H1 (cell line): ENCODE results near the gene HSPB1. TPM values are rescaled to one million over a fixed set of nuclear protein-coding genes. Genes with fewer than 3 reads are reported as not detected.
"Not testable (repeated sequence)": the region's sequence is repeated elsewhere in the genome, so short reads cannot be mapped to it uniquely, and the experiment has no call there.

ENCODE experiments used
- CTCF ChIA-PET: fragments of 300-600 bp; sonication (Branson Sonifier 250); formaldehyde crosslinking; loops from one replicate; lab custom pipeline; 2021; ENCODE audit not compliant: partially characterized antibody; lab: Charles Lee
- POLR2A ChIA-PET: fragments of 300-600 bp; sonication (Branson Sonifier 250); formaldehyde crosslinking; loops from one replicate; lab custom pipeline; 2021; ENCODE audit warnings: inconsistent platforms; ENCODE audit not compliant: partially characterized antibody; lab: Charles Lee
- DNase-seq, 2 experiments: peaks; one replicate each; pipeline versions ENCODE4 v3.0.0 to v3.0.0-alpha.2; 2010 to 2022; ENCODE audit warnings: low spot score in 2 of 2, low read depth in 1 of 2, mixed read lengths in 1 of 2
- FAIRE-seq: peaks from 2 replicates; lab custom pipeline; 2011; peaks lifted over from hg19 to GRCh38; lab: Jason Lieb, UNC
- H2AFZ ChIP-seq: 2 replicates; pipeline ENCODE4 v1.8.1; 2012; ENCODE audit warnings: low read length, inconsistent platforms
- H2AK5ac ChIP-seq: 2 replicates; pipeline ENCODE4 v1.6.1; 2013; ENCODE audit warnings: low read depth, low read length
- H2BK120ac ChIP-seq: replicated peaks from 2 replicates; pipeline ENCODE3; 2013; ENCODE audit warnings: low read depth, low read length, inconsistent platforms
- H2BK12ac ChIP-seq: 2 replicates; pipeline ENCODE4 v1.6.1; 2013; ENCODE audit warnings: low read depth, low read length
- H2BK15ac ChIP-seq: 2 replicates; pipeline ENCODE4 v1.6.1; 2013; ENCODE audit warnings: low read length
- H2BK20ac ChIP-seq: 2 replicates; pipeline ENCODE4 v1.6.1; 2013; ENCODE audit warnings: low read length
- H2BK5ac ChIP-seq: 2 replicates; pipeline ENCODE4 v1.6.1; 2013; ENCODE audit warnings: low read depth, low read length
- H3K14ac ChIP-seq: 2 replicates; pipeline ENCODE4 v1.6.1; 2013; ENCODE audit warnings: inconsistent platforms; ENCODE audit not compliant: insufficient read length
- H3K18ac ChIP-seq: 2 replicates; pipeline ENCODE4 v1.6.1; 2013; ENCODE audit warnings: low read length; ENCODE audit errors: extremely low read depth
- H3K23ac ChIP-seq: 2 replicates; pipeline ENCODE4 v1.6.1; 2013; ENCODE audit warnings: inconsistent platforms; ENCODE audit not compliant: insufficient read length
- H3K23me2 ChIP-seq: 2 replicates; pipeline ENCODE4 v1.6.1; 2013; ENCODE audit warnings: low read depth, low read length
- H3K27ac ChIP-seq: 2 replicates; pipeline ENCODE4 v1.6.1; 2011; ENCODE audit warnings: low read depth, low read length, inconsistent platforms
- H3K27me3 ChIP-seq, 4 experiments: replicated peaks in 1 of 4; 1 replicate in 1 of 4; 2 replicates in 3 of 4; pipeline versions ENCODE4 v1.6.1 to v1.8.1; 2011 to 2013; ENCODE audit warnings: low read length in 3 of 4, mild to moderate bottlenecking in 3 of 4, inconsistent platforms in 2 of 4, mixed read lengths in 2 of 4, moderate library complexity in 1 of 4; ENCODE audit not compliant: control insufficient read depth in 3 of 4, insufficient read depth in 3 of 4; ENCODE audit errors: extremely low read depth in 1 of 4
- H3K36me3 ChIP-seq, 4 experiments: 2 replicates each; pipeline versions ENCODE4 v1.6.1 to v1.8.1; 2011 to 2013; ENCODE audit warnings: mild to moderate bottlenecking in 4 of 4, low read length in 3 of 4, moderate library complexity in 2 of 4, control low read depth in 1 of 4, inconsistent platforms in 1 of 4; ENCODE audit not compliant: insufficient read depth in 4 of 4, control insufficient read depth in 2 of 4
- H3K4ac ChIP-seq: replicated peaks from 2 replicates; pipeline ENCODE3; 2013; ENCODE audit warnings: low read length, low read depth, mixed read lengths, inconsistent platforms; ENCODE audit not compliant: insufficient read length
- H3K4me1 ChIP-seq, 4 experiments: replicated peaks in 1 of 4; 1 replicate in 1 of 4; 2 replicates in 3 of 4; pipeline versions ENCODE4 v1.6.1 to v1.8.1; 2011 to 2013; ENCODE audit warnings: low read length in 3 of 4, inconsistent platforms in 2 of 4, mixed read lengths in 1 of 4; ENCODE audit not compliant: insufficient read depth in 4 of 4, control insufficient read depth in 3 of 4
- H3K4me2 ChIP-seq, 2 experiments: 2 replicates each; pipeline versions ENCODE4 v1.6.1 to v1.8.1; 2011 to 2013; ENCODE audit warnings: low read depth in 2 of 2, low read length in 2 of 2, control low read depth in 1 of 2, inconsistent platforms in 1 of 2, mild to moderate bottlenecking in 1 of 2; ENCODE audit not compliant: insufficient read depth in 1 of 2
- H3K4me3 ChIP-seq, 4 experiments: fragments of 200-600, 300-600 bp in 1 of 4; sonication (generic), shearing (Covaris generic), sonication (Bioruptor Twin) in 1 of 4; 2 replicates each; pipeline versions ENCODE4 v1.5.1 to v1.8.1; 2011 to 2016; ENCODE audit warnings: low read length in 4 of 4, low read depth in 3 of 4, control low read depth in 2 of 4, inconsistent platforms in 2 of 4, mild to moderate bottlenecking in 2 of 4, mixed read lengths in 1 of 4, moderate library complexity in 1 of 4; ENCODE audit not compliant: insufficient read depth in 2 of 4; ENCODE audit errors: extremely low read depth in 1 of 4
- H3K56ac ChIP-seq: replicated peaks from 2 replicates; pipeline ENCODE3; 2013; ENCODE audit warnings: low read depth, mild to moderate bottlenecking, mixed read lengths, low read length, inconsistent platforms; ENCODE audit not compliant: insufficient read length
- H3K79me1 ChIP-seq: 2 replicates; pipeline ENCODE4 v1.6.1; 2013; ENCODE audit warnings: low read depth, low read length, control low read depth
- H3K79me2 ChIP-seq, 2 experiments: 2 replicates each; pipeline versions ENCODE4 v1.6.1 to v1.8.1; 2012 to 2013; ENCODE audit warnings: low read length in 2 of 2, mild to moderate bottlenecking in 2 of 2, inconsistent platforms in 1 of 2; ENCODE audit not compliant: insufficient read depth in 2 of 2, control insufficient read depth in 1 of 2
- H3K9ac ChIP-seq, 4 experiments: replicated peaks in 1 of 4; 1 replicate in 1 of 4; 2 replicates in 3 of 4; pipeline versions ENCODE4 v1.6.1 to v1.8.1; 2011 to 2013; ENCODE audit warnings: low read depth in 3 of 4, low read length in 3 of 4, control low read depth in 2 of 4, mild to moderate bottlenecking in 2 of 4, moderate library complexity in 2 of 4, inconsistent platforms in 1 of 4; ENCODE audit errors: extremely low read depth in 1 of 4
- H3K9me3 ChIP-seq, 2 experiments: 2 replicates each; pipeline versions ENCODE4 v1.6.1 to v1.8.1; 2012 to 2013; ENCODE audit warnings: mild to moderate bottlenecking in 2 of 2, moderate library complexity in 2 of 2, control low read depth in 1 of 2, inconsistent platforms in 1 of 2, low read depth in 1 of 2, low read length in 1 of 2, mixed read lengths in 1 of 2; ENCODE audit not compliant: insufficient read depth in 2 of 2
- H4K20me1 ChIP-seq, 2 experiments: replicated peaks in 1 of 2; 2 replicates each; pipeline versions ENCODE3 to v1.8.1; 2011 to 2013; ENCODE audit warnings: inconsistent platforms in 2 of 2, low read length in 2 of 2, mild to moderate bottlenecking in 1 of 2; ENCODE audit not compliant: insufficient read depth in 2 of 2, control insufficient read depth in 1 of 2
- H4K5ac ChIP-seq: 2 replicates; pipeline ENCODE4 v1.6.1; 2013; ENCODE audit warnings: low read length, low read depth, mixed read lengths, inconsistent platforms; ENCODE audit not compliant: insufficient read length
- H4K8ac ChIP-seq: 2 replicates; pipeline ENCODE4 v1.8.0; 2013; ENCODE audit warnings: mild to moderate bottlenecking, moderate library complexity, low read length, inconsistent platforms; ENCODE audit not compliant: insufficient read depth; ENCODE audit errors: extremely low read depth
- H4K91ac ChIP-seq: replicated peaks from 2 replicates; pipeline ENCODE3; 2013; ENCODE audit warnings: low read length, mixed read lengths, inconsistent platforms; ENCODE audit not compliant: insufficient read length
- WGBS, 2 experiments: shearing (Covaris generic) in 1 of 2; methylation state at CpG; one replicate each; pipeline versions ENCODE4 v1.1.6 to v1.1.7; 2013 to 2015; ENCODE audit warnings: low lambda C conversion rate in 2 of 2, mixed read lengths in 2 of 2, inconsistent platforms in 1 of 2, low coverage in 1 of 2, missing lambda C conversion rate in 1 of 2; ENCODE audit not compliant: insufficient replicate concordance in 2 of 2, insufficient coverage in 1 of 2, insufficient read length in 1 of 2; ENCODE audit errors: extremely low coverage in 1 of 2, missing lambda C conversion rate in 1 of 2; 5-methylcytosine and 5-hydroxymethylcytosine counted together
- polyA plus RNA-seq, 7 experiments: library from polyadenylated mRNA; depleted of rRNA in 3 of 7; stranded (reverse) in 5 of 7; unstranded in 2 of 7; fragments of >200 nt in 5 of 7; fragments of 200-250 nt in 2 of 7; gene quantifications; 1 replicate in 5 of 7; 2 replicates in 1 of 7; 4 replicates in 1 of 7; pipeline versions ENCODE4 v1.2.1 to v1.2.3, GENCODE V29; 2011 to 2013; ENCODE audit warnings: missing spikeins in 2 of 7, mixed read lengths in 2 of 7
- total RNA-seq: library from RNA; stranded (reverse); fragmentation: NEBNext Ultra II Directional; extraction: Animal tissue kit (Norgen Biotek cat#: 25700); gene quantifications from 2 replicates; pipeline ENCODE4 v1.2.1, GENCODE V29; 2021

HSPB1 gene
- total and polyA plus RNA-seq, 2 of the 8 experiments (the other 6 are each of a cell fraction or from before 2014, with no cell fraction given): 165 to 254 TPM

GRCh38 chr7:76308874-76309273 lies 6.4 kb downstream of the HSPB1 start:
- H3K14ac ChIP-seq, H4K20me1 ChIP-seq, H3K27ac ChIP-seq, H2AFZ ChIP-seq, FAIRE-seq, H3K9me3 ChIP-seq, H3K36me3 ChIP-seq, H2BK12ac ChIP-seq, H3K4ac ChIP-seq, H3K56ac ChIP-seq, H3K18ac ChIP-seq, H4K91ac ChIP-seq, H2BK20ac ChIP-seq, H3K4me1 ChIP-seq, H2BK120ac ChIP-seq, H2AK5ac ChIP-seq, H2BK5ac ChIP-seq, H3K23me2 ChIP-seq, H4K5ac ChIP-seq, H3K4me3 ChIP-seq, H3K4me2 ChIP-seq, H2BK15ac ChIP-seq, H3K23ac ChIP-seq, H3K79me1 ChIP-seq, DNase-seq, H3K9ac ChIP-seq, H3K27me3 ChIP-seq, H3K79me2 ChIP-seq: not testable (repeated sequence)
- ChIA-PET CTCF (interaction anchor here (0.6 to 20.9 kb wide), 12 partner anchors 12 to 240 kb away, joined by 3 to 426 read pairs (median 4); partner anchors contain the start of gene SRRM3), POLR2A (interaction anchor here (0.6 to 4.5 kb wide), 7 partner anchors 9 to 439 kb away, joined by 3 to 31 read pairs (median 4); no protein-coding TSS in a partner anchor)
- WGBS, 2 experiments: 88% methylated on average over 12 of the region's 12 CpGs; no CpG with 5 or more reads in 1 of the 2 experiments
- peak overlapping the region; percentile 31; the same call in 1 of the 2 replicates for H4K8ac ChIP-seq
